GM23338 (cell line): ENCODE measurements around the gene NFIA.

ENCODE experiments used
- CREB1 ChIP-seq: fragments of 250-450 bp; sonication (Bioruptor Pico); IDR thresholded peaks from 2 replicates; pipeline ENCODE4 v1.5.0; 2020; ENCODE audit warnings: low read depth, mild to moderate bottlenecking, moderate library complexity
- EZH2 ChIP-seq: fragments of 200-600 bp; sonication (generic); IDR thresholded peaks from one replicate; pipeline ENCODE4 v1.8.0; 2017; ENCODE audit warnings: antibody characterized with exemption, mild to moderate bottlenecking, low read depth; ENCODE audit not compliant: unreplicated experiment
- EZH2phosphoT487 ChIP-seq: fragments of 200-600 bp; sonication (generic); IDR thresholded peaks from one replicate; pipeline ENCODE4 v1.8.1; 2018; ENCODE audit warnings: antibody characterized with exemption; ENCODE audit not compliant: unreplicated experiment
- JUNB ChIP-seq: IDR thresholded peaks from one replicate; pipeline ENCODE4 v1.6.1; 2016; ENCODE audit warnings: antibody characterized with exemption; ENCODE audit not compliant: unreplicated experiment
- NANOG ChIP-seq: IDR thresholded peaks from 2 replicates; pipeline ENCODE4 v1.6.1; 2016; ENCODE audit warnings: antibody characterized with exemption, borderline replicate concordance
- POLR2AphosphoS5 ChIP-seq: IDR thresholded peaks from 2 replicates; pipeline ENCODE4 v1.6.1; 2016; ENCODE audit warnings: antibody characterized with exemption, low read depth
- STAT1 ChIP-seq: IDR thresholded peaks from one replicate; pipeline ENCODE4 v1.6.1; 2016; ENCODE audit warnings: antibody characterized with exemption; ENCODE audit not compliant: unreplicated experiment
- ZNF114 ChIP-seq: fragments of 250-450 bp; sonication (Bioruptor Pico); IDR thresholded peaks from 2 replicates; pipeline ENCODE4 v1.5.0; 2020; ENCODE audit warnings: mild to moderate bottlenecking, moderate library complexity
- ZNF462 ChIP-seq: fragments of 250-450 bp; sonication (Bioruptor Pico); IDR thresholded peaks from 2 replicates; pipeline ENCODE4 v1.5.0; 2020; ENCODE audit warnings: mild to moderate bottlenecking, moderate library complexity
- TF ChIP-seq, protein P1 (sequence below), 2 experiments: fragments of 200-600 bp in 1 of 2; sonication (generic) in 1 of 2; conservative IDR thresholded peaks; 2 replicates each; pipeline versions ENCODE4 v1.5.1 to v1.6.1; 2016 to 2017; ENCODE audit warnings: antibody characterized with exemption in 2 of 2, low read depth in 2 of 2, mild to moderate bottlenecking in 2 of 2, moderate library complexity in 1 of 2
- TF ChIP-seq, protein P2 (sequence below): IDR thresholded peaks from one replicate; pipeline ENCODE4 v1.6.1; 2018; ENCODE audit warnings: antibody characterized with exemption; ENCODE audit not compliant: unreplicated experiment
- TF ChIP-seq, protein P3 (sequence below): IDR thresholded peaks from 2 replicates; pipeline ENCODE4 v1.6.1; 2016; ENCODE audit warnings: antibody characterized with exemption

GRCh38 chr1:61315011-61315410, 232.7 kb downstream of the NFIA start:
- TF ChIP-seq, protein P1, sequence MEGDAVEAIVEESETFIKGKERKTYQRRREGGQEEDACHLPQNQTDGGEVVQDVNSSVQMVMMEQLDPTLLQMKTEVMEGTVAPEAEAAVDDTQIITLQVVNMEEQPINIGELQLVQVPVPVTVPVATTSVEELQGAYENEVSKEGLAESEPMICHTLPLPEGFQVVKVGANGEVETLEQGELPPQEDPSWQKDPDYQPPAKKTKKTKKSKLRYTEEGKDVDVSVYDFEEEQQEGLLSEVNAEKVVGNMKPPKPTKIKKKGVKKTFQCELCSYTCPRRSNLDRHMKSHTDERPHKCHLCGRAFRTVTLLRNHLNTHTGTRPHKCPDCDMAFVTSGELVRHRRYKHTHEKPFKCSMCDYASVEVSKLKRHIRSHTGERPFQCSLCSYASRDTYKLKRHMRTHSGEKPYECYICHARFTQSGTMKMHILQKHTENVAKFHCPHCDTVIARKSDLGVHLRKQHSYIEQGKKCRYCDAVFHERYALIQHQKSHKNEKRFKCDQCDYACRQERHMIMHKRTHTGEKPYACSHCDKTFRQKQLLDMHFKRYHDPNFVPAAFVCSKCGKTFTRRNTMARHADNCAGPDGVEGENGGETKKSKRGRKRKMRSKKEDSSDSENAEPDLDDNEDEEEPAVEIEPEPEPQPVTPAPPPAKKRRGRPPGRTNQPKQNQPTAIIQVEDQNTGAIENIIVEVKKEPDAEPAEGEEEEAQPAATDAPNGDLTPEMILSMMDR (conservative IDR thresholded peaks at IDR 0.05; ENCODE audit: low read depth in 2 of 2) = no peak
- TF ChIP-seq POLR2AphosphoS5 (no peak), EZH2 (no peak), EZH2phosphoT487 (no peak), JUNB (no peak), ZNF462 (CRISPR knock-in tag) (no peak), CREB1 (no peak), STAT1 (no peak), ZNF114 (CRISPR knock-in tag) (no peak), NANOG (no peak)
- TF ChIP-seq, protein P2, sequence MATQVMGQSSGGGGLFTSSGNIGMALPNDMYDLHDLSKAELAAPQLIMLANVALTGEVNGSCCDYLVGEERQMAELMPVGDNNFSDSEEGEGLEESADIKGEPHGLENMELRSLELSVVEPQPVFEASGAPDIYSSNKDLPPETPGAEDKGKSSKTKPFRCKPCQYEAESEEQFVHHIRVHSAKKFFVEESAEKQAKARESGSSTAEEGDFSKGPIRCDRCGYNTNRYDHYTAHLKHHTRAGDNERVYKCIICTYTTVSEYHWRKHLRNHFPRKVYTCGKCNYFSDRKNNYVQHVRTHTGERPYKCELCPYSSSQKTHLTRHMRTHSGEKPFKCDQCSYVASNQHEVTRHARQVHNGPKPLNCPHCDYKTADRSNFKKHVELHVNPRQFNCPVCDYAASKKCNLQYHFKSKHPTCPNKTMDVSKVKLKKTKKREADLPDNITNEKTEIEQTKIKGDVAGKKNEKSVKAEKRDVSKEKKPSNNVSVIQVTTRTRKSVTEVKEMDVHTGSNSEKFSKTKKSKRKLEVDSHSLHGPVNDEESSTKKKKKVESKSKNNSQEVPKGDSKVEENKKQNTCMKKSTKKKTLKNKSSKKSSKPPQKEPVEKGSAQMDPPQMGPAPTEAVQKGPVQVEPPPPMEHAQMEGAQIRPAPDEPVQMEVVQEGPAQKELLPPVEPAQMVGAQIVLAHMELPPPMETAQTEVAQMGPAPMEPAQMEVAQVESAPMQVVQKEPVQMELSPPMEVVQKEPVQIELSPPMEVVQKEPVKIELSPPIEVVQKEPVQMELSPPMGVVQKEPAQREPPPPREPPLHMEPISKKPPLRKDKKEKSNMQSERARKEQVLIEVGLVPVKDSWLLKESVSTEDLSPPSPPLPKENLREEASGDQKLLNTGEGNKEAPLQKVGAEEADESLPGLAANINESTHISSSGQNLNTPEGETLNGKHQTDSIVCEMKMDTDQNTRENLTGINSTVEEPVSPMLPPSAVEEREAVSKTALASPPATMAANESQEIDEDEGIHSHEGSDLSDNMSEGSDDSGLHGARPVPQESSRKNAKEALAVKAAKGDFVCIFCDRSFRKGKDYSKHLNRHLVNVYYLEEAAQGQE = no peak
- TF ChIP-seq, protein P3, sequence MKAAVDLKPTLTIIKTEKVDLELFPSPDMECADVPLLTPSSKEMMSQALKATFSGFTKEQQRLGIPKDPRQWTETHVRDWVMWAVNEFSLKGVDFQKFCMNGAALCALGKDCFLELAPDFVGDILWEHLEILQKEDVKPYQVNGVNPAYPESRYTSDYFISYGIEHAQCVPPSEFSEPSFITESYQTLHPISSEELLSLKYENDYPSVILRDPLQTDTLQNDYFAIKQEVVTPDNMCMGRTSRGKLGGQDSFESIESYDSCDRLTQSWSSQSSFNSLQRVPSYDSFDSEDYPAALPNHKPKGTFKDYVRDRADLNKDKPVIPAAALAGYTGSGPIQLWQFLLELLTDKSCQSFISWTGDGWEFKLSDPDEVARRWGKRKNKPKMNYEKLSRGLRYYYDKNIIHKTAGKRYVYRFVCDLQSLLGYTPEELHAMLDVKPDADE = no peak
